Heart right ventricle (tissue), 16 donors: Measurements from ENCODE around the gene DYNC1H1. TPM values are rescaled to one million over a fixed set of nuclear protein-coding genes. Genes with fewer than 3 reads are reported as not detected.

Experiments used
- ATAC-seq, 8 donors: fragments of 200-7000 bp; cut with Tn5 transposase; one replicate each; pipeline ENCODE4 v1.9.1; 2020; ENCODE audit warnings: mild to moderate bottlenecking in 8 of 8, moderate library complexity in 8 of 8, moderate number of reproducible peaks in 1 of 8
- DNase-seq, 2 donors: peaks; one replicate each; pipeline ENCODE4 v3.0.0-alpha.2; 2020
- H3K27ac ChIP-seq, 10 donors: fragments of 200-600 bp; sonication (generic) in 2 of 10; one replicate each; pipeline versions ENCODE4 v1.5.0 to v1.8.0; 2020 to 2022; ENCODE audit warnings: mild to moderate bottlenecking in 3 of 10
- H3K27me3 ChIP-seq, 7 donors: fragments of 200-600 bp; one replicate each; pipeline ENCODE4 v1.8.0; 2021 to 2022; ENCODE audit warnings: mild to moderate bottlenecking in 2 of 7
- H3K36me3 ChIP-seq, 9 donors: fragments of 200-600 bp; sonication (generic) in 1 of 9; one replicate each; pipeline versions ENCODE4 v1.5.0 to v1.8.0; 2020 to 2022; ENCODE audit warnings: mild to moderate bottlenecking in 2 of 9
- H3K4me1 ChIP-seq, 9 donors: fragments of 200-600 bp; sonication (generic) in 1 of 9; one replicate each; pipeline versions ENCODE4 v1.5.0 to v1.8.0; 2020 to 2022; ENCODE audit warnings: mild to moderate bottlenecking in 4 of 9
- H3K4me3 ChIP-seq, 10 donors: fragments of 200-600 bp; sonication (generic) in 2 of 10; one replicate each; pipeline versions ENCODE4 v1.5.0 to v1.8.0; 2020 to 2022; ENCODE audit warnings: mild to moderate bottlenecking in 7 of 10, moderate library complexity in 2 of 10
- H3K9me3 ChIP-seq, 11 donors: fragments of 200-600 bp in 10 of 11; sonication (generic) in 2 of 11; one replicate each; pipeline versions ENCODE4 v1.5.0 to v1.8.0; 2013 to 2022; ENCODE audit warnings: mild to moderate bottlenecking in 2 of 11, control low read depth in 1 of 11, moderate library complexity in 1 of 11
- CTCF ChIP-seq, 9 donors: fragments of 200-600 bp; sonication (generic) in 2 of 9; IDR thresholded peaks; one replicate each; pipeline versions ENCODE4 v1.5.0 to v1.8.0; 2021 to 2022; ENCODE audit warnings: antibody characterized with exemption in 9 of 9, mild to moderate bottlenecking in 5 of 9, moderate library complexity in 1 of 9
- WGBS, 2 donors: extraction: QIAGEN DNeasy Blood & Tissue Kit; methylation state at CpG; one replicate each; pipeline ENCODE4 v1.1.7; 2013; ENCODE audit warnings: inconsistent platforms in 1 of 2; 5-methylcytosine and 5-hydroxymethylcytosine counted together
- intact Hi-C, 10 donors: fragments of 100-400 bp; cut with DNase I; formaldehyde crosslinking; loops; one replicate each; pipeline versions ENCODE4 v1.11.1 to v1.14.2; 2022
- polyA plus RNA-seq, 2 donors: library from polyadenylated mRNA; stranded (reverse); fragments of 200-250 nt; gene quantifications; one replicate each; pipeline ENCODE4 v1.2.3, GENCODE V29; 2013
- total RNA-seq, 10 donors: library from RNA; stranded (reverse); fragmentation: NEBNext Ultra II Directional in 3 of 10; extraction: Animal tissue kit (Norgen Biotek cat#: 25700) in 3 of 10; gene quantifications; one replicate each; pipeline versions ENCODE4 v1.2.1 to v1.2.4, GENCODE V29; 2021 to 2023
- donor health status: Arrhythmogenic right ventricular cardiomyopathy.
- donor health status: ischemic (EF 13 %, LVEDD 7.1; RV severe dilation, severe dysfunction).
- donor health status: healthy with polysubstance abuse.
- donor health status: DM: no; HTN: yes; CAD: no.
- donor health status: DM: no; HTN: no; CAD: no.
- donor health status: ischemic (EF 25% LVEDD 6.9; RV normal size, moderate dysfunction).
- donor health status: ischemic (EF 25% LVEDD 5.7; RV mildly dilated, moderate dysfunction).
- donor health status: healthy.
- donor health status: DM: yes; HTN: yes; CAD: no.
- donor health status: Ischemic cardiomyopathy.
- donor health status: ischemic (EF 35%, LVEDD 5.7; RV mildly dilated, moderate dysfunction).
- donor health status: nonischemic (EF 11% LVEDD 7.7; RV severe dilation, severe dysfunction).
- donor health status: DM: yes; HTN: yes; CAD: no.
- donor health status: PGD.
- donor health status: ischemic (EF 29% LVEDD 5.4; RV normal size, mild dysfunction).
- donor health status: nonischemic (EF 23%, LVEDD 6.1; RV moderate dilation, normal function).

The DYNC1H1 gene
- total and polyA plus RNA-seq, 12 donors: 173 to 777 (median 618) TPM

DNA sequence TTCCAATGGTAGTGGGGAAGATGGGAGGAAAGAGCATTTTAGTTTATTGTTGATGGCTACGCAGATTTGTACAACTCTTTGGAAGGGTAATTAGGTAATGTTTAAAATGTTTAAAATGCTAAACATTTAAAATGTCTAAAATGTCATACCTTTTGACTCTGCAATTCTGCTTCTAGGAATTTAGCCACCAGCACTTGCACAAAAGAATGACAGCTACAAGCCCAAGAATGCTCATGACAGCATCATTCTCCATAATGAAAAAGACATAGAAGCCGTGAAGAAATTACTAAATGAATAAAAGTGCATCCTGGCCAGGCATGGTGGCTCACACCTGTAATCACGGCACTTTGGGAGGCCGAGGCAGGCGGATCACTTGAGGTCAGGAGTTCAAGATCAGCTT is 19.9 kb upstream of the DYNC1H1 start:
- WGBS, 2 donors: 66 to 68% methylated on average over 5 of the region's 5 CpGs
- H3K9me3 ChIP-seq: no peaks in the 10 kb centered on the region
- H3K27me3 ChIP-seq: peaks cover 0 to 25% (median 0%) of the 10 kb centered on the region in 7 donors
- intact Hi-C loops: loop anchor here in 1 of 10 donors (10.0 kb wide), 1 partner anchor 170 kb away; no protein-coding TSS in a partner anchor
- no peak for ATAC-seq
- H3K27ac ChIP-seq: no peak overlapping the region
- peaks cover 3 to 17% (median 13%) of the 10 kb centered on the region in 9 donors for H3K4me1 ChIP-seq
- no peaks in the 10 kb centered on the region for H3K36me3 ChIP-seq
- DNase-seq: no peak
- no peak for TF ChIP-seq CTCF (IDR thresholded peaks at IDR 0.05)
- H3K4me3 ChIP-seq: no peak overlapping the region

GRCh38 chr14:101945171-101945570 is 19.2 kb upstream of the DYNC1H1 start:
- ATAC-seq (no peak), DNase-seq (no peak)
- Histone ChIP-seq H3K27ac (no peak overlapping the region), H3K27me3 (peaks cover 0 to 25% (median 0%) of the 10 kb centered on the region in 7 donors), H3K36me3 (no peaks in the 10 kb centered on the region), H3K9me3 (no peaks in the 10 kb centered on the region), H3K4me3 (no peak overlapping the region), H3K4me1 (peaks cover 3 to 24% (median 16%) of the 10 kb centered on the region in 9 donors)
- no peak for TF ChIP-seq CTCF (IDR thresholded peaks at IDR 0.05)
- intact Hi-C loops: loop anchor here in 6 of 10 donors (5.0 to 10.0 kb wide), 4 partner anchors 170 to 183 kb away; partner anchors contain the start of gene PPP2R5C (in 2 of the 6)
- WGBS, 2 donors: 14 to 20% methylated on average over 5 of the region's 5 CpGs

- no peak for TF ChIP-seq CTCF (IDR thresholded peaks at IDR 0.05)
- H3K36me3 ChIP-seq: no peaks in the 10 kb centered on the region
- no peaks in the 10 kb centered on the region for H3K9me3 ChIP-seq
- peak overlapping the region; percentile 84 to 100 (median 96) for H3K27ac ChIP-seq
- peaks cover 0 to 25% (median 0%) of the 10 kb centered on the region in 7 donors for H3K27me3 ChIP-seq
- WGBS, 2 donors: 8% methylated on average over 8 of the region's 8 CpGs
- intact Hi-C loops: loop anchor here in 6 of 10 donors (5.0 to 10.0 kb wide), 4 partner anchors 173 to 185 kb away; partner anchors contain the start of gene PPP2R5C (in 2 of the 6)
- peak overlapping the region; percentile 11 to 98 (median 78) for H3K4me3 ChIP-seq
- peaks cover 3 to 29% (median 20%) of the 10 kb centered on the region in 9 donors for H3K4me1 ChIP-seq
- DNase-seq (no peak), ATAC-seq (peak in 6 of 8 donors; percentile 1 to 15 (median 6))
Measured at GRCh38 chr14:101947577-101947903, 16.8 kb upstream of the DYNC1H1 start.

- intact Hi-C loops: loop anchor here in 7 of 10 donors (2.0 to 10.0 kb wide), 6 partner anchors 15 to 187 kb away; partner anchors contain the start of gene PPP2R5C (in 3 of the 7)
- 0% methylated on average over 53 of the region's 53 CpGs for WGBS, 2 donors
- TF ChIP-seq CTCF (IDR thresholded peaks at IDR 0.05): no peak
Measured at GRCh38 chr14:101947904-101948665, 16.3 kb upstream of the DYNC1H1 start.

More at GRCh38 chr14:101947904-101948665, 16.3 kb upstream of the DYNC1H1 start:
- Histone ChIP-seq H3K4me3 (peak overlapping the region; percentile 57 to 98 (median 78)), H3K9me3 (no peaks in the 10 kb centered on the region), H3K27me3 (peaks cover 0 to 25% (median 0%) of the 10 kb centered on the region in 7 donors), H3K36me3 (no peaks in the 10 kb centered on the region), H3K27ac (peak overlapping the region; percentile 84 to 100 (median 96)), H3K4me1 (peaks cover 3 to 29% (median 20%) of the 10 kb centered on the region in 9 donors)
- ATAC-seq: peak; percentile 98 to 99 (median 99)
- peak; percentile 100 for DNase-seq
